ENCODE data around the gene RPL18.

Gene RPL18

GRCh38 chr19:48645620-48646000 is 26.6 kb upstream of the RPL18 start:
- peak overlapping the region; percentile 83 for H3K27ac ChIP-seq
- CTCF ChIA-PET, result interaction anchor here (0.6 to 1.4 kb wide), 7 partner anchors 24 to 207 kb away, joined by 3 to 8 read pairs (median 4); no protein-coding TSS in a partner anchor
- TF ChIP-seq CTCF (conservative IDR thresholded peaks at IDR 0.05; ENCODE audit: low read depth), result no peak
- no peak for DNase-seq (ENCODE audit: low spot score)
- POLR2A ChIA-PET (ENCODE audit: low non-redundant PET), result interaction anchor here (0.7 kb wide), 1 partner anchor 75 kb away, joined by 3 read pairs; no protein-coding TSS in a partner anchor

GRCh38 chr19:48644839-48645619 is 26.1 kb upstream of the RPL18 start:
- CTCF ChIA-PET, result interaction anchor here (0.9 to 1.4 kb wide), 5 partner anchors 30 to 198 kb away, joined by 3 to 8 read pairs (median 6); no protein-coding TSS in a partner anchor
- POLR2A ChIA-PET (ENCODE audit: low non-redundant PET), result no interaction called here
- peak overlapping the region; percentile 83 for H3K27ac ChIP-seq
- DNase-seq (ENCODE audit: low spot score), result peak; percentile 50
- TF ChIP-seq CTCF (conservative IDR thresholded peaks at IDR 0.05; ENCODE audit: low read depth), result no peak

GRCh38 chr19:48644355-48644754 is 25.4 kb upstream of the RPL18 start:
- H3K27ac ChIP-seq, result peak overlapping the region; percentile 83
- TF ChIP-seq CTCF (conservative IDR thresholded peaks at IDR 0.05; ENCODE audit: low read depth), result no peak
- no peak for DNase-seq (ENCODE audit: low spot score)
- ChIA-PET CTCF (interaction anchor here (0.7 to 0.9 kb wide), 2 partner anchors 23 to 171 kb away, joined by 4 read pairs; no protein-coding TSS in a partner anchor), POLR2A (ENCODE audit: low non-redundant PET) (no interaction called here)

GRCh38 chr19:48642862-48643261 is 23.9 kb upstream of the RPL18 start:
- no peak for DNase-seq (ENCODE audit: low spot score)
- ChIA-PET CTCF (interaction anchor here (0.6 kb wide), 2 partner anchors 133 to 142 kb away, joined by 5 to 6 read pairs; no protein-coding TSS in a partner anchor), POLR2A (ENCODE audit: low non-redundant PET) (no interaction called here)
- no peak overlapping the region for H3K27ac ChIP-seq
- no peak for TF ChIP-seq CTCF (conservative IDR thresholded peaks at IDR 0.05; ENCODE audit: low read depth)

- TF ChIP-seq CTCF (conservative IDR thresholded peaks at IDR 0.05; ENCODE audit: low read depth), result no peak
- CTCF ChIA-PET, result no interaction called here
- no peak overlapping the region for H3K27ac ChIP-seq
- POLR2A ChIA-PET (ENCODE audit: low non-redundant PET), result no interaction called here
- no peak for DNase-seq (ENCODE audit: low spot score)
Observed at GRCh38 chr19:48641850-48642249, 22.9 kb upstream of the RPL18 start.

- ChIA-PET CTCF (interaction anchor here (0.6 kb wide), 1 partner anchor 99 kb away, joined by 3 read pairs; no protein-coding TSS in a partner anchor), POLR2A (ENCODE audit: low non-redundant PET) (no interaction called here)
- no peak for TF ChIP-seq CTCF (conservative IDR thresholded peaks at IDR 0.05; ENCODE audit: low read depth)
- H3K27ac ChIP-seq, result peak overlapping the region; percentile 99; the same call in 1 of the 2 replicates
- DNase-seq (ENCODE audit: low spot score), result no peak
Observed at GRCh38 chr19:48639483-48640375, 20.8 kb upstream of the RPL18 start.

Data from RWPE1 (cell line).